ENCODE data around the gene GAB4.

The GAB4 gene

DNA sequence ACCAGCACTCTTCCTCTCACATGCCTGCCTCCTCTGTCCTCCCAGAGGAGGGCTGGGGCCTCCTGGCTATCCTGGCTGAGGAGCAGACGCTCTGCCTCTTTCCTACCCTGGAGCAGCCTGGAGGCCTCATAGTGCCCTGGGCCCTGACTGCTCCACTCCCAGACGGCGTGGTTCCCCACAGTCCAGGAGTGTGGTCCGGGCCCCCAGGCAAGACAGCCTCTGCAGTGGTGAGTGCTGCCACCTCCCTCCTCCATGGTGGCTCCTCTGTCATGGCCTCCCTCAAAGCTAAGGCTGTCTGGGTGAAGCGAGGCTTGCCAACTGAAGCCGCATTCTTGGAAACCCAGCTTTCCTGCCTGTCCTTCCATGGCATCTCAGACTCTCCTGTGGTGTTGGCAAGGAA, 19.8 kb downstream of the GAB4 start:
- no peak for DNase-seq (ENCODE audit: low read depth)

- no peak for DNase-seq (ENCODE audit: low read depth)
Measured at GRCh38 chr22:16987822-16988221, 20.2 kb downstream of the GAB4 start.

DNA sequence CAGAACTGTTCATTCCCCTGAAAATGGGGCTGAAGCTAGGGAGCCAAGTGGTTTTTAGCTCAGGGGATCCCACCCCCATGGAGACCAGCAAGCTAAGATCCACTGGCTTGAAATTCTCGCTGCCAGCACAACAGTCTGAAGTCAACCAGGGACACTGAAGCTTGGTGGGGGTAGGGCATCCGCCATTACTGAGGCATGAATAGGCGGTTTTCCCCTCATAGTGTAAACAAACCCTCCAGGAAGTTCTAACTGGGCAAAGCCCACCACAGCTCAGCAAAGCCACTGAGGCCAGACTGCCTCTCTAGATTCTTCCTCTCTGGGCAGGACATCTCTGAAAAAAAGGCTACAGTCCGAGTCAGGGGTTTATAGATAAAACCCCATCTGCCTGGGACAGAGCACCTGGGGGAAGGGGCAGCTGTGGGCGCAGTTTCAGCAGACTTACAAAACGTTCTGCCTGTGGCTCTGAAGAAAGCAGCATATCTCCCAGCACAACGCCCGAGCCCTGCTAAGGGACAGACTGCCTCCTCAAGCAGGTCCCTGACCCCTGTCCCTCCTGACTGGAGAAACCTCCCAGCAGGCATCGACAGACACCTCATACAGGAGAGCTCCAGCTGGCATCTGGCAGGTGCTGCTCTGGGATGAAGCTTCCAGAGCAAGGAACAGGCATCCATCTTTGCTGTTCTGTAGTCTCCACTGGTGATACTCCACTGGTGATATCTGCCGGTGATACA, 32.7 kb downstream of the GAB4 start:
- no peak for DNase-seq (ENCODE audit: low read depth)

- DNase-seq (ENCODE audit: low read depth) = no peak
Measured at GRCh38 chr22:16974298-16975084, 33.5 kb downstream of the GAB4 start.

DNA sequence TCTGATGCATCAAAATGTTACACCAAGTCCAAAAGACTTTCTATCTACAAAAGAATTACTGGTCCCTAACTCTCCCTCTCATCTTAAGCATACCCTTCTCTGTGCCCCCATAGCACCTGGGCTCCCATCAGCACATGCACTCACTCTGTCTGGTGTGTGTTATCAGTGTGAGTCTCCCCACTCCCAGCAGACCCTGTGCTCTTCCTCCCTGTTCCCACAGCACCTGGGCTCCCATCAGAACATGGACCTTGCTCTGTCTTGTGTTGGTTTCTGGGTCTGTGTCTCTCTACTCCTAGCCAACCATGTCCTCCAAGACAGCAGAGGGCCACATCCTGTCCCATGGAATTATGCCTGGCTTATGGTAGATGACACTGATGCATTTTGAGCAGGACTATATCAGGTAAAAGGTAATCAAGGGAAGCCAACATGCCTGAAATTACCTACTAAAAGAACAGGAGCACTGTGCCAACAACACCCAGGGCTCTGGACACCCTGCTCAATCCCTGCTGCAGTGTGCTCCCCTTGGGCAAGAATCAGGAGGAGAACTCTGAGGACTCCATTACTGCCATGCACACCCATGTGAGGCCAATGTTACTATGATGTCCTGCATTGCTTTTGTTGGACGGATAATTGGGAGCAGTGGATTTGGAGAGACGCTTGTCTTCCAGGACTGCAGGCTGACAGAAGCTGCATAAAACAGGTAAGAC, 34.3 kb downstream of the GAB4 start:
- DNase-seq (ENCODE audit: low read depth) = no peak

GRCh38 chr22:16972311-16972710, 35.7 kb downstream of the GAB4 start:
- DNase-seq (ENCODE audit: low read depth) = no peak

- no peak for DNase-seq (ENCODE audit: low read depth)
Measured at GRCh38 chr22:16970446-16970845, 37.6 kb downstream of the GAB4 start.

DNA sequence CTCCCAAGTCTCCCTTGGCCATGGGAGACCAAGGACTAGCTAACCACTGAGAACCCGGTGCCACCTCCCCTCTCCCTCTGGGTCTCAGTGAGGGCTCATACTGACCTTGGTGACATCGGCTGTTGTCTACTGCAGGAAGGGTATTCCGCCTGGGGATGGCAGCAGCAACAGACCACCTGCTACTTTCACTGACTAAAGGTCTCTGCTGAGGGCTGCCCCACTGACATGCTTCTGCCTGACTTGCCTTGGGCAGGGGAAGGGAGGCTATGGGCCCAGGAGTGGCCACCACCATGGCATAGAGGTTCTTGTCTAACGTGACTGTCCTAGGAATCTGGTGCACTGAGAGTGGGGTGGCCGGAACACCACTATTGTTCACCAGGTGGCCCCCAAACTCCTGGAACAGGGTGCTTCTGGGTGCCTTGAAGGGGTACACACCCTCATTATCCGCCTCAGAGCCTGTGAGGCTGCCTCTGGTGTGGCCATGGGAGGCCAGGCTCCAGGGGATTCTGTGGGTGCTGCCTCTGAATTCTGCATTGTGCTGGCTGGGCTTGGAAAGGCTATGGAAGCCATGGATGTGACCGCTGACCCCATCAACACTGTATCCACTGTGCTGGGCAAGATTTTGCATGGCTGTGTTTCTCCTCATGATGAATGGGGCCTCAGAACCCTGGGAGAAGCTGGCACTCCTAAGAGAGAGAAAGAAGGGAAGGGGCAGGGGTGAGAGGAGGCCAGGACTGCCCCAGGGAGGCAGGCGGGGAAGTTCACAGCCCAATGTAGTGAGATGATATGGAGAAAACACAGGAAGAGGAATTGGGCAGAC, 38.3 kb downstream of the GAB4 start:
- no peak for DNase-seq (ENCODE audit: low read depth)

- DNase-seq (ENCODE audit: low read depth) = no peak
Measured at GRCh38 chr22:16968218-16968595, 39.8 kb downstream of the GAB4 start.

DNA sequence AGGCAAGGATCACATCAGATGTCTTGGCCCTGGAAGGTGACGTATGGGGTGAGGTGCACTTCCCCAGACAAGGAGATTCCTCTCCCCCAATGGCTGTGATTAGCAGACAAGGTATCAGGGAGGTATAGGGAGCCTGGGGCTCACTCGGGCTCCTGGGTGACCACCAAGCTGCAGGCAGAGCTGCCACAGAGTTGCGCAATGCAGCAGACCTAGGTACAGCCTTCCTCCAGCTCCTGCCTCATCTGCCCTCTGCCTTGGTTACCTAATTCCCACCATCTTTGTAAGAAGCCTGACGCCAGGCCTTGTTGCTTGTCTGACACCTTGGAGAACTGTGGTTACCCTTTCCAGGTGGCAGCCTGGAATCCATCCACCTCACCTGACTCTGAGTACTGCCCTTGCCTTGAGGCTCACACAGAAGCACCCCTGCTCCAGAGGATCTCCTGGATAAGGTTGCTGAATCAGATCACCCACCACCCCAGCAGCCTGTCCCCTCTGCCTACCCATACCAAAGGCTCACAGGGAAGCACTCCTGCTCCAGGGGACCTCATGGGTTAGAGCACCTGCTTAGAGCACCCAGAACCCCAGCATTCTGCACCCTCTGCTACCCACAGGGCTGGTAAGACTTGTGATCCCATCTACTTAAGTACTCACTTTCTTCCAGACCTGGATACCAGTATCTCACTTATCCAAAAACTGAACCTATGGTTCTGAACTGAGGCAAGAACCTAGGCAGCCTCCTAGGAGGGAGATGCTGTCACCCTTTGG, 40.4 kb downstream of the GAB4 start:
- DNase-seq (ENCODE audit: low read depth) = no peak

DNA sequence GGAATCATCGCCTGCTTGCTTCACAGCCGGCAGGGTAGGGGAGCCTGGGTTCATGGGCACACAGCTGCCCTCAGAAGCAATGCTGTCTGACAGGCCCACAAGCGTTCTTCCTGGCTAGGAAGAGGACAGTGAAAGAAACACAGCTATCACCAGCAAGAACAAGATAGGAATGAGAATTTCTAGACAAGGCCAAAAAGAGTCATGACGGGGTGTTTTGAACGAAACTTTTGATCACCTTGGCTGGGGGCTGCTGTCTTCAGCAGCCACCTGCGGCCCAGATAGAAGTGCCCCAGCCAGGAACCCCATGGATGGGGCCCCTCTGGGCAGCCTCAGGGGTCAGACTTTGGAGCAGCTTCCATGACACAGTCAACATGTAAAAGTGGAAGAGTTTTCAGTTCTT, 41.8 kb downstream of the GAB4 start:
- no peak for DNase-seq (ENCODE audit: low read depth)

DNA sequence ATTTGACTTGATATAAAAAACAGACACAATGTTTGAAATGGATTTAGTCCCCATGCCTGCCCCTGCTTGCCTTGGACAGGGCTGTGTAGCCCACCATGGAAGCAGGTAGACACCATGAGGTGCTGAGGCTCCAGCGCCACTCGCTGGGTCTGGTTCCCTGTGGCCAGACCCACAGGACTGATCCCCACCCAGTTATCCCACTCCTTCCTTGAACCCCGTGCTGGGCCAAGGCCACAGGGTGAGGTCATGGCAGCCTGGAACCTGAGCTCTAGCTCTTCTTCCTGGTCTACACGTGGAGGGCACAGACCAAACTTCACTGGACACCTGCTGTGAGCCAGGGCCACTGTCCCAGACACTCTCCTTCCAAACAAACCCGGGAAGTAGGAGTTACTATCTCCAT, 42.5 kb downstream of the GAB4 start:
- DNase-seq (ENCODE audit: low read depth) = no peak

GRCh38 chr22:16965083-16965482, 42.9 kb downstream of the GAB4 start:
- no peak for DNase-seq (ENCODE audit: low read depth)

DNA sequence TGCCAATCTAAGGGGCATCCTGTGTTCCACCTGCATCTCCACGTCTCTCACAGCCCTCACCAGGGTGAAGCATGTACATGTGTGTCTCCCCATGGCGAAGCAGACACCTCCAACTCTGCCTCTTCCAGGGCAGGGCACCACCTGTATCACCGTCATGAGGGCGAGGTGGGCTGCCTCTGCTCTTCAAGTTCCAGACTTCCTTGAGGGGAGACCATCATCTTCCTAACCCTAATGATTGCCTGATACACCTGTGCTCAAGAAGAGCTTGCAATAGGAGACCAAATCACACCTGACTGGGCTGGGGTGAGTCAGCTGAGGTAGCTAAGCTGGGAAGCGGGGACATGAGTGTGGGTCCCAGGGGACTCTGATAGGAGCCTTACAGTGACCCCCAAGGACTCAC, 43.7 kb downstream of the GAB4 start:
- no peak for DNase-seq (ENCODE audit: low read depth)

- DNase-seq (ENCODE audit: low read depth) = no peak
Measured at GRCh38 chr22:16963189-16963945, 44.7 kb downstream of the GAB4 start.

DNA sequence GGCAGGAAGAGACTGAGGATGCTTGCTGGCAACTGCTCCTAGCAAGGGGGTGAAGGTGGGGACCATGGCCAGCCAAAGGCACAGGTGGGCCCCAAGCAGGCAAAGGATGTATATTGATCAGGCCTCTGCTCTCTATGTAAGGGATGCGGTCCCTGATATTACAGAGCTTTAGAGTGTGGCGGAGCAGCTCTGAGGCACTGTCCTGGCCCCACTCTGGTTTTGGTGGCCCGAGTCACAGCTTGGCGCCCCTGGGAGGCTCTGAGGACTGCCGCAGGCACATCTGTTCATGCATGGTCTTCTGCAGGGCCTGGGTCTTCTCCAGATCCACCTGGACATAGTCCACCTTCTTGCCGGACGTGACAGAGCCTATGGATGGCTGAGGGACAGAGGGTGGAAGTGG, 45.5 kb downstream of the GAB4 start:
- no peak for DNase-seq (ENCODE audit: low read depth)

DNA sequence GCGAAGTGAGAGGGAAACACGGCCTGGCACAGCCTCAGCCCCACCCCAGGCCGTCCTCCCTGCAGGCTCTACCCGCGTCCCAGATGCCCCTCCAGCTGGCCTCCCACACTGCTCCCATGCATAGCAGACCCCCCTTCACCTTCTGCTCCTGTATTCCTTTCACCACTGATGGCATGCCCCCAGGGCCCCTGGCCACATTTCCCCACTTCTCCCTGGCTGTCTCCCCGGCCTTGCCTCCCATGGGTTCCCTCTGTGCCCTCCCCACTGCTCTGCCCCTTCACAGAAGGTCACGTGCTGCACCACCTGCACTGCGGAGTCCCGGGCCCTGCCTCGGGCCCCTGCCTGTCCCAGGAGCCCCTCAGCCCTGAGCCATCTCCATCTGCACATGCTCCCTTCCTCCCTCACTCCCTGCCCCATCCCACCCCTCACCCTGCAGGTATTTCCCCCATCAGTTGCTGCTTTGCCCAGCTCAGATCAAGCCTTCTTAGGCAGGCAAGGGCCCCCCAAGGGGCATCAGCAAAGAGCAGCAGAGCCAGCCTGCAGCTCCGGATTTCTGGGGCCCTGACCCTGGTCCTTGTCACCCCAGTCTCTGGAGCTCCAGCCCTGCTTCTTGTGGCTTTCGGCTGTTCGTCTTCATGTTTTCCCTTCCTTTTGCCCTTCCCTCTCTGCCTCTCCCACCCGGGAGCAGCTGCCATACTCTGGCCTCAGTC, 46.4 kb downstream of the GAB4 start:
- no peak for DNase-seq (ENCODE audit: low read depth)

DNA sequence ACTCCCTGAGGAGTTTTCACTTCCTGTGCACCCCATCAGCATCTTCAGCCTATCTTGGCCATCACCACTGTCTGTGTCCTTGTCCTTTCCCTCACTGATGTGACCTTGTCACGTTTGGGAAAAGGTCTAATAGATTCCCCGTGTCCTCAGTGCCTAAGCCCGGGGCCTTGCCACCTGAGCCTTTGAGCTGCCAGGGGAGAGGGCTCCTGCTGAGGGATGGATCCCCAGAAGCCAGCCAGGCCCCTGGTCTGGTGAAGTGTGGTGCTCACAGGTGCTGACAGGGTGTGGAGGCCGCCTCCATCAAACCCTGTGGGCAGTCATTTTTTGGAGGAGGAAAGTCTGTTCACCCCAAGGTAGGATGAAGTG, 47.2 kb downstream of the GAB4 start:
- DNase-seq (ENCODE audit: low read depth) = no peak

- no peak for DNase-seq (ENCODE audit: low read depth)
Measured at GRCh38 chr22:16960220-16960883, 47.7 kb downstream of the GAB4 start.
